ENCODE results near the gene ADGRF1. TPM values are rescaled to one million over a fixed set of nuclear protein-coding genes. Genes with fewer than 3 reads are reported as not detected.
A peak's percentile ranks its signal among the peaks of the same experiment; 100 is the strongest.

The ADGRF1 gene
- total and polyA plus RNA-seq, 8 donors, result under 0.01 to 13.0 (median 2.0) TPM; not detected in 1

DNA sequence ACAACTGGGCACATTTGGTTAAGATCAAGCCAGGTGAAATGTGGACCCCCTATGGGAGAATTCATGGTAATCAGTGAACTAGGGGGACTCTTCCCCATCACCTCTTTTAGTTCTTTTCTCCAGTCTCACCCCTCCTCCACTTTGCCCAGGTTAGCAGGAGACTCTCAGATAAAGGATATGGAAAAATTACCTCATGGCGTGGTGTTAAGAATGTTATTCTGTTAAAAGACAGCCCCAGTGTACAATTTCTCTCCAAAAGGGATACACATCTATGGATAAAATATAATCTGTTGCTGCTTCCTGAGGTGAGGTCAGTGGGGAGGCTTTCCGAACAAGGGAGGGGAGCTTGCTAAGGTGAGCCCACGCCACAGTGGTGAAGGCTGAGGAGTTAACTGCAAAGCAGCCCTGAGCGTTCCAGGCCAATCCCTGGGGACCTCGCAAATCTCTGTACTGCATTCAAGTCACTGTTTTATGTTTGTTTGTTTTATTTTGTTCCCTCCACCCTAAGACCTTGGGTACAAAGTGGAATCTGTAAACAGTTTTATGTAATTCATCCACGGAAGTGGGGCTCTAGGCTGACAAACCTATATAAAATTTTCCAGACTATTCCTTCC is 52.0 kb downstream of the ADGRF1 start:
- H3K4me1 ChIP-seq, result peaks cover 18 to 26% (median 24%) of the 10 kb centered on the region in 4 donors
- H3K27me3 ChIP-seq, result no peaks in the 10 kb centered on the region
- no peak for TF ChIP-seq EP300 (IDR thresholded peaks at IDR 0.05)
- no peak for TF ChIP-seq POLR2AphosphoS5 (IDR thresholded peaks at IDR 0.05)
- TF ChIP-seq POLR2A (IDR thresholded peaks at IDR 0.05), result no peak
- TF ChIP-seq, protein P1, sequence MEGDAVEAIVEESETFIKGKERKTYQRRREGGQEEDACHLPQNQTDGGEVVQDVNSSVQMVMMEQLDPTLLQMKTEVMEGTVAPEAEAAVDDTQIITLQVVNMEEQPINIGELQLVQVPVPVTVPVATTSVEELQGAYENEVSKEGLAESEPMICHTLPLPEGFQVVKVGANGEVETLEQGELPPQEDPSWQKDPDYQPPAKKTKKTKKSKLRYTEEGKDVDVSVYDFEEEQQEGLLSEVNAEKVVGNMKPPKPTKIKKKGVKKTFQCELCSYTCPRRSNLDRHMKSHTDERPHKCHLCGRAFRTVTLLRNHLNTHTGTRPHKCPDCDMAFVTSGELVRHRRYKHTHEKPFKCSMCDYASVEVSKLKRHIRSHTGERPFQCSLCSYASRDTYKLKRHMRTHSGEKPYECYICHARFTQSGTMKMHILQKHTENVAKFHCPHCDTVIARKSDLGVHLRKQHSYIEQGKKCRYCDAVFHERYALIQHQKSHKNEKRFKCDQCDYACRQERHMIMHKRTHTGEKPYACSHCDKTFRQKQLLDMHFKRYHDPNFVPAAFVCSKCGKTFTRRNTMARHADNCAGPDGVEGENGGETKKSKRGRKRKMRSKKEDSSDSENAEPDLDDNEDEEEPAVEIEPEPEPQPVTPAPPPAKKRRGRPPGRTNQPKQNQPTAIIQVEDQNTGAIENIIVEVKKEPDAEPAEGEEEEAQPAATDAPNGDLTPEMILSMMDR (IDR thresholded peaks at IDR 0.05), result no peak
- WGBS, 5 donors, result 15 to 41% (median 32%) methylated on average over 6 of the region's 6 CpGs
- DNase-seq, result peak in 1 of 2 donors; percentile 26
- no peaks in the 10 kb centered on the region for H3K9me3 ChIP-seq
- H3K4me3 ChIP-seq, result no peak overlapping the region
- intact Hi-C loops (cut with DNase I; ENCODE audit: low total_unique reads), result loop anchor here (10.0 kb wide), 1 partner anchor 145 kb away; no protein-coding TSS in a partner anchor
- no peaks in the 10 kb centered on the region for H3K36me3 ChIP-seq
- H3K27ac ChIP-seq, result peak overlapping the region; percentile 47 to 88 (median 62)

DNA sequence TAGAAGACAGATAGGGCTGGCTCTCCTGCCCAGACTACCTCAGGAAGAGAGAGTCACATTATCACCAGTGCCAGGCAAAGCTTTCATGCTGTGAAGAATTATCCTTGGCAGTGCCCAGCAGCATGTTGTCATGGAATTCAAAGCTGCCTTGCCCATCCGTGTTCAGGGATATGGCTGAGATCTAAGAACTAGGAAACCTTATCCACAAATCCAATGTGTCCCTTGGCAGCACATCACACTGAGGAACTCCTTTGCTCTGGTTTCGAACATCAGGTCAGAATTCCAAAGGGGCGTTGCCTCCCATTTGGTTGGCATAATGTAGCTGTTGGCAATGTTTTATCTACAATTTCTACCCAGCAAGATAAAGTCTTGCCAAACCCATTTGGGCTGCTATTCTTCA is 52.7 kb downstream of the ADGRF1 start:
- Histone ChIP-seq H3K4me3 (no peak overlapping the region), H3K36me3 (no peaks in the 10 kb centered on the region), H3K27me3 (no peaks in the 10 kb centered on the region), H3K4me1 (peaks cover 18 to 26% (median 24%) of the 10 kb centered on the region in 4 donors), H3K27ac (peak overlapping the region in 4 of 5 donors; percentile 52 to 72 (median 62)), H3K9me3 (no peaks in the 10 kb centered on the region)
- intact Hi-C loops (cut with DNase I; ENCODE audit: low total_unique reads), result no loop called here
- TF ChIP-seq POLR2A (IDR thresholded peaks at IDR 0.05) (no peak), POLR2AphosphoS5 (IDR thresholded peaks at IDR 0.05) (peak in 2 of 3 donors; percentile 24 to 48)
- peak in 1 of 2 donors; percentile 46 for DNase-seq
- WGBS, 5 donors, result 18 to 38% (median 23%) methylated on average over 3 of the region's 3 CpGs

DNA sequence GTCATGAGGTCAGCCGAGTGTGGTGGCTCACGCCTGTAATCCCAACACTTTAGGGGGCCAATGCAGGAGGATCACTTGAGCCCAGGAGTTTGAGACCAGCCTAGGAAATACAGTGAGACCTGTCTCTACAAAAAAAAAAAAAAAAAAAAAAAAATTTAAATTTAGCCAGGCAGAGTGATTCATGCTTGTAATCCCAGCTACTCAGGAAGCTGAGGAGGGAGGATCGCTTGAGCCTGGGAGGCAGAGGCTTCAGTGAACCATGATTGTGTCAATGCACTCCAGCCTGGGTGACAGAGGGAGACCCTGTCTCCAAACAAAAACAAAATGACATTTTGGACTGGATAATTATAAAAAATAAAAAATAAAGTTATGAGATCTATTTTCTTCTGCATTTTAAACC is 56.2 kb downstream of the ADGRF1 start:
- DNase-seq, result no peak
- Histone ChIP-seq H3K4me1 (peaks cover 18 to 28% (median 21%) of the 10 kb centered on the region in 4 donors), H3K4me3 (no peak overlapping the region), H3K27ac (no peak overlapping the region), H3K9me3 (no peaks in the 10 kb centered on the region), H3K36me3 (no peaks in the 10 kb centered on the region), H3K27me3 (no peaks in the 10 kb centered on the region)
- intact Hi-C loops (cut with DNase I; ENCODE audit: low total_unique reads), result no loop called here
- WGBS, 5 donors, result 75 to 88% (median 82%) methylated on average over 3 of the region's 3 CpGs
- no peak for TF ChIP-seq POLR2AphosphoS5 (IDR thresholded peaks at IDR 0.05)
- TF ChIP-seq EP300 (IDR thresholded peaks at IDR 0.05), result no peak
- no peak for TF ChIP-seq POLR2A (IDR thresholded peaks at IDR 0.05)
- TF ChIP-seq, protein P1 (IDR thresholded peaks at IDR 0.05), result no peak

DNA sequence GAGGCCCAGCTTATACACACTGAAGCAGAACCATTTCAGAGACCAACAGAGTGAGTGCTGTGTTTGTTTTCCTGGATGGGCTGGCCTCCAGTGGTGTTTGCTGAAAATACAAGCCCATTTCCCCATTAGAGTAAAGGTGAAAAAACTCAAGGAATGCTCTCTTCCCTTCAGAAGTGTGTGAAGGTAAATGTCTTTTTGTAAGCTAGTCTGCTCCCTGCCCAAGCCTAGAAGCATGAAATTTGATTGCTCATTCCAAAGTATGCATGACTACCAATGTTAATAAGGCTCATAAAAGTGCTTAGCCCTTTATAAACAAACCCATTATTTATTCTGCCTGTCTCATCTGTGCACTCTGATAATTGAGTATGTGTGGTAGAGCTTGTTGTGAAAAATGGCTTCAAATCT is 59.1 kb downstream of the ADGRF1 start:
- intact Hi-C loops (cut with DNase I; ENCODE audit: low total_unique reads), result no loop called here
- DNase-seq, result peak in 1 of 2 donors; percentile 43
- H3K36me3 ChIP-seq, result no peaks in the 10 kb centered on the region
- H3K27me3 ChIP-seq, result no peaks in the 10 kb centered on the region
- H3K9me3 ChIP-seq, result no peaks in the 10 kb centered on the region
- peak in 1 of 3 donors; percentile 24 for TF ChIP-seq POLR2AphosphoS5 (IDR thresholded peaks at IDR 0.05)
- no peak for TF ChIP-seq EP300 (IDR thresholded peaks at IDR 0.05)
- peaks cover 0 to 10% (median 4%) of the 10 kb centered on the region in 4 donors for H3K4me1 ChIP-seq
- peak overlapping the region in 2 of 5 donors; percentile 38 to 39 for H3K27ac ChIP-seq
- no peak overlapping the region for H3K4me3 ChIP-seq

DNA sequence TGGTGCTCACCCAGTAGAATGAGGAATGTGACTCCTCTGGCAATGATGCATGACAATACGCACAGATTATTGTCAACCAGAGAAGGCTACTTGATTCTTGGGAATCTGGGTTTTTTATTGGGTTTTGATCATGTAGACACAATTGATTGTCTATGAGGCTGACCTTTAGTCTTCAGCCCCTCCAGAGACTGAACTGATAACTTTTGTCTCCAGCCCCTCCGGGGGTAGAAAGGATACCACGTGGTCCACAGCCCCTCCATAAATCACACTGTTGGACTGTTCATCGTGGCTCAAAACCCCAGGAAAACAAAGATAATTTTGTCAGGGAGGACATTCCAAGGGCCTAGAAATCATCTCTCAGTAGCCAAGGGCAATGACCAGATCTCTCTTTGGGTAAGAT is 62.9 kb downstream of the ADGRF1 start:
- Histone ChIP-seq H3K4me3 (no peak overlapping the region), H3K9me3 (no peaks in the 10 kb centered on the region), H3K27me3 (no peaks in the 10 kb centered on the region), H3K4me1 (peaks cover 0 to 10% (median 4%) of the 10 kb centered on the region in 4 donors), H3K36me3 (no peaks in the 10 kb centered on the region), H3K27ac (no peak overlapping the region)
- DNase-seq, result no peak
- TF ChIP-seq POLR2AphosphoS5 (IDR thresholded peaks at IDR 0.05) (no peak), EP300 (IDR thresholded peaks at IDR 0.05) (no peak), POLR2A (IDR thresholded peaks at IDR 0.05) (no peak)
- TF ChIP-seq, protein P1 (IDR thresholded peaks at IDR 0.05), result no peak
- intact Hi-C loops (cut with DNase I; ENCODE audit: low total_unique reads), result no loop called here
- 53 to 75% (median 71%) methylated on average over 4 of the region's 4 CpGs for WGBS, 5 donors

Measured in stomach (tissue), 9 donors.